Fibroblast of mammary gland (primary cell): ENCODE measurements around the gene DDO.
"Not testable (repeated sequence)": the region's sequence is repeated elsewhere in the genome, so short reads cannot be mapped to it uniquely, and the experiment has no call there.

Experiments used
- DNase-seq: peaks from one replicate; pipeline ENCODE4 v3.0.0-alpha.2; 2010; ENCODE audit warnings: low read depth
- H3K4me3 ChIP-seq: 2 replicates; pipeline ENCODE4 v1.5.1; 2011; ENCODE audit warnings: low read depth, mild to moderate bottlenecking, low read length, moderate library complexity; ENCODE audit not compliant: control insufficient read depth
- TF ChIP-seq, protein P1 (sequence below): conservative IDR thresholded peaks from 2 replicates; pipeline ENCODE4 v1.5.1; 2011; ENCODE audit warnings: low read depth, low read length, inconsistent platforms; ENCODE audit not compliant: control insufficient read depth, insufficient read depth

DDO gene, protein sequence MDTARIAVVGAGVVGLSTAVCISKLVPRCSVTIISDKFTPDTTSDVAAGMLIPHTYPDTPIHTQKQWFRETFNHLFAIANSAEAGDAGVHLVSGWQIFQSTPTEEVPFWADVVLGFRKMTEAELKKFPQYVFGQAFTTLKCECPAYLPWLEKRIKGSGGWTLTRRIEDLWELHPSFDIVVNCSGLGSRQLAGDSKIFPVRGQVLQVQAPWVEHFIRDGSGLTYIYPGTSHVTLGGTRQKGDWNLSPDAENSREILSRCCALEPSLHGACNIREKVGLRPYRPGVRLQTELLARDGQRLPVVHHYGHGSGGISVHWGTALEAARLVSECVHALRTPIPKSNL

DNA sequence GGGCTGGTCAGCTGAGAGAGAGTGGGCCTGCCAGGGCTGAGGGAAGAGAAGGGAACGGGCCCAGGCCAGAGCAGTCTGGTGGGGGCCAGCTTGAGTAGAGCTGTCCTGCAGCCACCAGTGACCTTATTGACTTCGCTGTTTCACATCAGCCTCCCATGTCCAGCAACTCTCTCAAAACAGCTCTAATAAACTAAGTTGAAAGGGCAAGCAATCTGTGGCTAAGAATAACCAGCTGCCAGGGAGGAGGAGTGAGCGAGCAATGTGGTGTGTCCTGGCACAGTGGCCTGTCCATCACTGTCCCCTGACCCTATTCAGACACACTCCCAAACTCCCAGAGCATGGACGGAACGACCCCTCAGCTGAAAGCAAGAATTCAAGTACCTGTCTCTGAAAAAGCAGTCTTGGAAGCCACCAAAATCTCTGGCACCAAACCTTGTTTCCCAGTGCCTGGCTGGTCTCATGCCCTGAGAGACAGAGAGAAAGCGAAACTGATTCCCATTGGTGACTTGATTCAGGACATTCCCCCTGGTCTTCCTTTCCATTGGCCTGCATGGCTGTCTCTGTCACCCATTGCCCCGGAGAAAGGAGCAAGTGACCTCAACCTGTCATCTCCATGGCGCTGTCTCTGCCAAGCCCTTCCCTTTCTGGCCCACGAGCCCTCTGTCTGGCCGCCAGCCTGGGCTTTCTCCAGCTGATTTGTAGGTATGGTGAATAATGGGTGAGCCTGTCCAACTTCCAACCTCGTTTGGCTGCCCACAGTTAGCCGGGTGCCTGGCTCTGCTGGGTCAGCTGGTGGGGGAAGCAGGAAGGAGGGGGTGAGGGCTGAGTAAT lies at the start of gene DDO:
DDO (minus strand) TSS at position 490 of the 831 bp plus-strand sequence. CDS start 2,113 bp downstream, outside the sequence.
- H3K4me3 ChIP-seq, result peak within 1 kb of the TSS; percentile 15
- TF ChIP-seq, protein P1, sequence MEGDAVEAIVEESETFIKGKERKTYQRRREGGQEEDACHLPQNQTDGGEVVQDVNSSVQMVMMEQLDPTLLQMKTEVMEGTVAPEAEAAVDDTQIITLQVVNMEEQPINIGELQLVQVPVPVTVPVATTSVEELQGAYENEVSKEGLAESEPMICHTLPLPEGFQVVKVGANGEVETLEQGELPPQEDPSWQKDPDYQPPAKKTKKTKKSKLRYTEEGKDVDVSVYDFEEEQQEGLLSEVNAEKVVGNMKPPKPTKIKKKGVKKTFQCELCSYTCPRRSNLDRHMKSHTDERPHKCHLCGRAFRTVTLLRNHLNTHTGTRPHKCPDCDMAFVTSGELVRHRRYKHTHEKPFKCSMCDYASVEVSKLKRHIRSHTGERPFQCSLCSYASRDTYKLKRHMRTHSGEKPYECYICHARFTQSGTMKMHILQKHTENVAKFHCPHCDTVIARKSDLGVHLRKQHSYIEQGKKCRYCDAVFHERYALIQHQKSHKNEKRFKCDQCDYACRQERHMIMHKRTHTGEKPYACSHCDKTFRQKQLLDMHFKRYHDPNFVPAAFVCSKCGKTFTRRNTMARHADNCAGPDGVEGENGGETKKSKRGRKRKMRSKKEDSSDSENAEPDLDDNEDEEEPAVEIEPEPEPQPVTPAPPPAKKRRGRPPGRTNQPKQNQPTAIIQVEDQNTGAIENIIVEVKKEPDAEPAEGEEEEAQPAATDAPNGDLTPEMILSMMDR, result no peak
- DNase-seq, result peak; percentile 56

GRCh38 chr6:110462884-110463481 lies 47.6 kb upstream of the DDO start:
- TF ChIP-seq, protein P1, result no peak
- H3K4me3 ChIP-seq, result no peak overlapping the region
- no peak for DNase-seq

DNA sequence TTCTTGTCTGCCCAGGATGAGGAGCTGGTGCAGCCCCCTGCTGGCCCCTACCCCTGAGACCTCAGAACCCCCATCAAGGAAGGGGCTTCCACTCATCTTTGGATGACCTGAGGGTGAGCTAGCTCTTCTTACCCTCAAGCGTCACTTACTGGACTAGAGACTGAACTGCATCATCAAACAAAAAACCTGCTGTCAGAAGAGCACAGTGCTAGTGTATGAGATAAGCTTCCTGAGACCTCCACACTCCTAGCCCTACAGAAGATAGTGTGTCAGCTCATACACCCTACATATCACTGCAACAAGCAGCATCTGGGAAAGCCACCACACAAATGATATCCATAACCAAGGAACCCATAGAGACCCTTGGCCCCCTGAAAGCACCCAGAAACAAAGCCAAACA lies 46.0 kb upstream of the DDO start:
- DNase-seq, result no peak
- no peak overlapping the region for H3K4me3 ChIP-seq
- TF ChIP-seq, protein P1, result no peak

DNA sequence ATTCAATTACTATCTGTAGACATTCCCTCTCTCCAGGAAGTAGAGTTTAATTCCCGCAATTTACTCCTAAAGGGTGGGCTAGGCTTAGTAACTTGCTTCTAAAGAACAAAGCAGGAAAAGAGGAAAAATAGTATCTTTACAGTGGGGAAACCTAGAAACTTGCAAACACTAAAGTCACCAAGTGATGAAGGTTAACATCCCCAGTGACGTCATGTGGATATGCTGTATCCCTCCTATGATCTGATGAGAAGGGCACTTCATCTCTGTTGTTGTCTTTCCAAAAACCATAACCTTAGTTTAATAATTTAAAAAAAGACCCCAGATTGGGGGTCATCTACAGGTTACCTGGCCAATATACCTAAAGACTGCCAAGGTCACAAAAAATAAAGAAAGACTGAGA lies 43.8 kb upstream of the DDO start:
- TF ChIP-seq, protein P1, result no peak
- H3K4me3 ChIP-seq, result no peak overlapping the region
- no peak for DNase-seq

GRCh38 chr6:110458476-110458875 lies 43.1 kb upstream of the DDO start:
- DNase-seq, result no peak
- no peak overlapping the region for H3K4me3 ChIP-seq
- TF ChIP-seq, protein P1, result no peak

GRCh38 chr6:110457567-110458175 lies 42.3 kb upstream of the DDO start:
- H3K4me3 ChIP-seq, result not testable (repeated sequence)
- peak; percentile 47 for DNase-seq
- TF ChIP-seq, protein P1, result peak; percentile 50
